ENCODE measurements around the gene SEPTIN12. TPM values are rescaled to one million over a fixed set of nuclear protein-coding genes. Genes with fewer than 3 reads are reported as not detected.

The SEPTIN12 gene
- total and polyA plus RNA-seq, 4 donors, result not detected

GRCh38 chr16:4833584-4833983 is 45.4 kb upstream of the SEPTIN12 start:
- Histone ChIP-seq H3K27ac (ENCODE audit: low read depth in 1 of 2, low read length in 2 of 2) (no peak overlapping the region), H3K4me1 (ENCODE audit: control insufficient read depth in 4 of 4, insufficient read depth in 4 of 4, low read length in 3 of 4) (no peaks in the 10 kb centered on the region), H3K27me3 (ENCODE audit: control insufficient read depth in 4 of 4, insufficient read depth in 4 of 4, low read length in 3 of 4) (no peaks in the 10 kb centered on the region), H3K4me3 (ENCODE audit: low read depth in 1 of 3, low read length in 3 of 3) (no peak overlapping the region), H3K36me3 (ENCODE audit: control insufficient read depth in 4 of 4, insufficient read depth in 3 of 4, low read depth in 1 of 4, low read length in 3 of 4) (peaks cover 14 to 55% (median 36%) of the 10 kb centered on the region in 4 donors), H3K9me3 (ENCODE audit: control insufficient read depth in 4 of 4, low read length in 3 of 4) (no peaks in the 10 kb centered on the region), H3K9ac (ENCODE audit: low read depth in 1 of 2, low read length in 2 of 2) (no peak overlapping the region)
- DNase-seq (ENCODE audit: low spot score), result no peak
- 91% methylated on average over 1 of the region's 1 CpG for WGBS
- TF ChIP-seq RXRA (IDR thresholded peaks at IDR 0.05) (no peak), MAX (IDR thresholded peaks at IDR 0.05) (no peak), HNF4G (IDR thresholded peaks at IDR 0.05) (no peak), FOXA1 (IDR thresholded peaks at IDR 0.05) (no peak), ATF3 (IDR thresholded peaks at IDR 0.05) (no peak), FOXA2 (IDR thresholded peaks at IDR 0.05) (no peak), NR2F2 (IDR thresholded peaks at IDR 0.05) (no peak), RAD21 (IDR thresholded peaks at IDR 0.05) (no peak), HNF4A (conservative IDR thresholded peaks at IDR 0.05) (no peak)
- TF ChIP-seq, protein P1, sequence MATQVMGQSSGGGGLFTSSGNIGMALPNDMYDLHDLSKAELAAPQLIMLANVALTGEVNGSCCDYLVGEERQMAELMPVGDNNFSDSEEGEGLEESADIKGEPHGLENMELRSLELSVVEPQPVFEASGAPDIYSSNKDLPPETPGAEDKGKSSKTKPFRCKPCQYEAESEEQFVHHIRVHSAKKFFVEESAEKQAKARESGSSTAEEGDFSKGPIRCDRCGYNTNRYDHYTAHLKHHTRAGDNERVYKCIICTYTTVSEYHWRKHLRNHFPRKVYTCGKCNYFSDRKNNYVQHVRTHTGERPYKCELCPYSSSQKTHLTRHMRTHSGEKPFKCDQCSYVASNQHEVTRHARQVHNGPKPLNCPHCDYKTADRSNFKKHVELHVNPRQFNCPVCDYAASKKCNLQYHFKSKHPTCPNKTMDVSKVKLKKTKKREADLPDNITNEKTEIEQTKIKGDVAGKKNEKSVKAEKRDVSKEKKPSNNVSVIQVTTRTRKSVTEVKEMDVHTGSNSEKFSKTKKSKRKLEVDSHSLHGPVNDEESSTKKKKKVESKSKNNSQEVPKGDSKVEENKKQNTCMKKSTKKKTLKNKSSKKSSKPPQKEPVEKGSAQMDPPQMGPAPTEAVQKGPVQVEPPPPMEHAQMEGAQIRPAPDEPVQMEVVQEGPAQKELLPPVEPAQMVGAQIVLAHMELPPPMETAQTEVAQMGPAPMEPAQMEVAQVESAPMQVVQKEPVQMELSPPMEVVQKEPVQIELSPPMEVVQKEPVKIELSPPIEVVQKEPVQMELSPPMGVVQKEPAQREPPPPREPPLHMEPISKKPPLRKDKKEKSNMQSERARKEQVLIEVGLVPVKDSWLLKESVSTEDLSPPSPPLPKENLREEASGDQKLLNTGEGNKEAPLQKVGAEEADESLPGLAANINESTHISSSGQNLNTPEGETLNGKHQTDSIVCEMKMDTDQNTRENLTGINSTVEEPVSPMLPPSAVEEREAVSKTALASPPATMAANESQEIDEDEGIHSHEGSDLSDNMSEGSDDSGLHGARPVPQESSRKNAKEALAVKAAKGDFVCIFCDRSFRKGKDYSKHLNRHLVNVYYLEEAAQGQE (IDR thresholded peaks at IDR 0.05), result no peak
- TF ChIP-seq, protein P2, sequence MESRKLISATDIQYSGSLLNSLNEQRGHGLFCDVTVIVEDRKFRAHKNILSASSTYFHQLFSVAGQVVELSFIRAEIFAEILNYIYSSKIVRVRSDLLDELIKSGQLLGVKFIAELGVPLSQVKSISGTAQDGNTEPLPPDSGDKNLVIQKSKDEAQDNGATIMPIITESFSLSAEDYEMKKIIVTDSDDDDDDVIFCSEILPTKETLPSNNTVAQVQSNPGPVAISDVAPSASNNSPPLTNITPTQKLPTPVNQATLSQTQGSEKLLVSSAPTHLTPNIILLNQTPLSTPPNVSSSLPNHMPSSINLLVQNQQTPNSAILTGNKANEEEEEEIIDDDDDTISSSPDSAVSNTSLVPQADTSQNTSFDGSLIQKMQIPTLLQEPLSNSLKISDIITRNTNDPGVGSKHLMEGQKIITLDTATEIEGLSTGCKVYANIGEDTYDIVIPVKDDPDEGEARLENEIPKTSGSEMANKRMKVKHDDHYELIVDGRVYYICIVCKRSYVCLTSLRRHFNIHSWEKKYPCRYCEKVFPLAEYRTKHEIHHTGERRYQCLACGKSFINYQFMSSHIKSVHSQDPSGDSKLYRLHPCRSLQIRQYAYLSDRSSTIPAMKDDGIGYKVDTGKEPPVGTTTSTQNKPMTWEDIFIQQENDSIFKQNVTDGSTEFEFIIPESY (IDR thresholded peaks at IDR 0.05), result no peak
- TF ChIP-seq, protein P3, sequence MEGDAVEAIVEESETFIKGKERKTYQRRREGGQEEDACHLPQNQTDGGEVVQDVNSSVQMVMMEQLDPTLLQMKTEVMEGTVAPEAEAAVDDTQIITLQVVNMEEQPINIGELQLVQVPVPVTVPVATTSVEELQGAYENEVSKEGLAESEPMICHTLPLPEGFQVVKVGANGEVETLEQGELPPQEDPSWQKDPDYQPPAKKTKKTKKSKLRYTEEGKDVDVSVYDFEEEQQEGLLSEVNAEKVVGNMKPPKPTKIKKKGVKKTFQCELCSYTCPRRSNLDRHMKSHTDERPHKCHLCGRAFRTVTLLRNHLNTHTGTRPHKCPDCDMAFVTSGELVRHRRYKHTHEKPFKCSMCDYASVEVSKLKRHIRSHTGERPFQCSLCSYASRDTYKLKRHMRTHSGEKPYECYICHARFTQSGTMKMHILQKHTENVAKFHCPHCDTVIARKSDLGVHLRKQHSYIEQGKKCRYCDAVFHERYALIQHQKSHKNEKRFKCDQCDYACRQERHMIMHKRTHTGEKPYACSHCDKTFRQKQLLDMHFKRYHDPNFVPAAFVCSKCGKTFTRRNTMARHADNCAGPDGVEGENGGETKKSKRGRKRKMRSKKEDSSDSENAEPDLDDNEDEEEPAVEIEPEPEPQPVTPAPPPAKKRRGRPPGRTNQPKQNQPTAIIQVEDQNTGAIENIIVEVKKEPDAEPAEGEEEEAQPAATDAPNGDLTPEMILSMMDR (IDR thresholded peaks at IDR 0.05; ENCODE audit: low read depth, low read length, missing input control), result no peak

- Histone ChIP-seq H3K4me1 (ENCODE audit: control insufficient read depth in 4 of 4, insufficient read depth in 4 of 4, low read length in 3 of 4) (no peaks in the 10 kb centered on the region), H3K36me3 (ENCODE audit: control insufficient read depth in 4 of 4, insufficient read depth in 3 of 4, low read depth in 1 of 4, low read length in 3 of 4) (peaks cover 16 to 55% (median 38%) of the 10 kb centered on the region in 4 donors), H3K27ac (ENCODE audit: low read depth in 1 of 2, low read length in 2 of 2) (no peak overlapping the region)
- no peak for TF ChIP-seq TAF1 (conservative IDR thresholded peaks at IDR 0.05)
- TF ChIP-seq EGR1 (IDR thresholded peaks at IDR 0.05; ENCODE audit: low read depth in 2 of 2), result no peak
- no peak for TF ChIP-seq HNF4A (conservative IDR thresholded peaks at IDR 0.05)
- no peak for TF ChIP-seq YY1 (IDR thresholded peaks at IDR 0.05)
- TF ChIP-seq RXRA (IDR thresholded peaks at IDR 0.05), result no peak
- TF ChIP-seq GABPA (IDR thresholded peaks at IDR 0.05 in 1 of 2, conservative IDR thresholded peaks at IDR 0.05 in 1 of 2), result no peak
- TF ChIP-seq MAX (IDR thresholded peaks at IDR 0.05), result no peak
- no peak for TF ChIP-seq RAD21 (IDR thresholded peaks at IDR 0.05)
- TF ChIP-seq JUND (IDR thresholded peaks at IDR 0.05), result no peak
- no peak for TF ChIP-seq FOXA1 (IDR thresholded peaks at IDR 0.05)
- TF ChIP-seq, protein P1 (IDR thresholded peaks at IDR 0.05), result no peak
- no peak for TF ChIP-seq ATF3 (IDR thresholded peaks at IDR 0.05)
- no peak for TF ChIP-seq SP1 (IDR thresholded peaks at IDR 0.05)
- no peak for TF ChIP-seq HNF4G (IDR thresholded peaks at IDR 0.05)
- TF ChIP-seq FOXA2 (IDR thresholded peaks at IDR 0.05), result no peak
- TF ChIP-seq NR2F2 (IDR thresholded peaks at IDR 0.05), result no peak
These were observed 44.7 kb upstream of the SEPTIN12 start for GRCh38 chr16:4832698-4833343.

More at GRCh38 chr16:4832698-4833343, 44.7 kb upstream of the SEPTIN12 start:
- H3K27me3 ChIP-seq (ENCODE audit: control insufficient read depth in 4 of 4, insufficient read depth in 4 of 4, low read length in 3 of 4), result no peaks in the 10 kb centered on the region
- H3K9me3 ChIP-seq (ENCODE audit: control insufficient read depth in 4 of 4, low read length in 3 of 4), result no peaks in the 10 kb centered on the region
- 85% methylated on average over 6 of the region's 6 CpGs for WGBS
- H3K9ac ChIP-seq (ENCODE audit: low read depth in 1 of 2, low read length in 2 of 2), result no peak overlapping the region
- no peak overlapping the region for H3K4me3 ChIP-seq (ENCODE audit: low read depth in 1 of 3, low read length in 3 of 3)
- no peak for DNase-seq (ENCODE audit: low spot score)
